Measurements from ENCODE around the gene KYNU.

KYNU gene

GRCh38 chr2:142983174-142983573 lies 105.7 kb downstream of the KYNU start:
- H3K4me2 ChIP-seq (ENCODE audit: insufficient read depth, low read length): no peak overlapping the region
- H3K27ac ChIP-seq (ENCODE audit: low read length): no peak overlapping the region
- ATAC-seq (ENCODE audit: insufficient read depth, low read depth) (no peak), DNase-seq (no peak)
- H3K36me3 ChIP-seq (ENCODE audit: insufficient read depth, low read length): no peaks in the 10 kb centered on the region
- no peaks in the 10 kb centered on the region for H4K20me1 ChIP-seq (ENCODE audit: insufficient read depth, low read length)
- H3K79me2 ChIP-seq (ENCODE audit: insufficient read depth, low read length): no peaks in the 10 kb centered on the region
- H3K9me3 ChIP-seq (ENCODE audit: insufficient read depth, low read length, severe bottlenecking): no peaks in the 10 kb centered on the region
- no peaks in the 10 kb centered on the region for H3K4me1 ChIP-seq (ENCODE audit: insufficient read depth, low read length)
- H2AFZ ChIP-seq (ENCODE audit: low read depth, low read length): no peak overlapping the region
- no peak overlapping the region for H3K4me3 ChIP-seq (ENCODE audit: low read depth in 1 of 2, low read length in 2 of 2)
- H3K27me3 ChIP-seq (ENCODE audit: insufficient read depth, low read length, poor library complexity): peaks cover 26% of the 10 kb centered on the region
- H3K9ac ChIP-seq (ENCODE audit: low read depth, low read length): no peak overlapping the region
- TF ChIP-seq EZH2 (IDR thresholded peaks at IDR 0.05; ENCODE audit: borderline replicate concordance, low read depth, low read length, severe bottlenecking): no peak
- no peak for TF ChIP-seq CTCF (IDR thresholded peaks at IDR 0.05; ENCODE audit: borderline replicate concordance, extremely low read depth, low read length, poor library complexity, severe bottlenecking)

DNA sequence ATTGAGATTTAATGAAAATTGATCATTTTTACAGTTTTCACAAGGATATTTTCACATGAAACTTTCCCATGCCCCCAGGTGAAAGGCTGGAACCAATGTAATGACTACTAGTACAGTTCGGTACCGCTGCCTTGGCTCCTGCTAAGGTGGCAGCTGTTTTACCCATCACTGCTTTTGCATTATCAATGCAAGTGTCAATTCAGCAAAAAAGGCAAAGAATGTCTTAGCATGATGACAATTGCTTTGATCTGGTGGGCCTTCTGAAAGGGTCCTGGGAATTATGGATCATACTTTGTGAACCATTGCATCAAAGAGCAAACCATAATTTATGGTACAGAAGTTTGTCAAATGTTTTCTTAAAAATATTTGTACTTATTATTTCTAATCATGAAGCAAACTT lies 107.2 kb downstream of the KYNU start:
- H3K9me3 ChIP-seq (ENCODE audit: insufficient read depth, low read length, severe bottlenecking): no peaks in the 10 kb centered on the region
- ATAC-seq (ENCODE audit: insufficient read depth, low read depth) (no peak), DNase-seq (no peak)
- H2AFZ ChIP-seq (ENCODE audit: low read depth, low read length): no peak overlapping the region
- no peak overlapping the region for H3K27ac ChIP-seq (ENCODE audit: low read length)
- no peak overlapping the region for H3K4me2 ChIP-seq (ENCODE audit: insufficient read depth, low read length)
- no peak overlapping the region for H3K4me3 ChIP-seq (ENCODE audit: low read depth in 1 of 2, low read length in 2 of 2)
- no peaks in the 10 kb centered on the region for H3K4me1 ChIP-seq (ENCODE audit: insufficient read depth, low read length)
- no peaks in the 10 kb centered on the region for H3K79me2 ChIP-seq (ENCODE audit: insufficient read depth, low read length)
- H3K9ac ChIP-seq (ENCODE audit: low read depth, low read length): no peak overlapping the region
- no peaks in the 10 kb centered on the region for H3K36me3 ChIP-seq (ENCODE audit: insufficient read depth, low read length)
- H4K20me1 ChIP-seq (ENCODE audit: insufficient read depth, low read length): no peaks in the 10 kb centered on the region
- H3K27me3 ChIP-seq (ENCODE audit: insufficient read depth, low read length, poor library complexity): peaks cover 26% of the 10 kb centered on the region
- TF ChIP-seq CTCF (IDR thresholded peaks at IDR 0.05; ENCODE audit: borderline replicate concordance, extremely low read depth, low read length, poor library complexity, severe bottlenecking) (no peak), EZH2 (IDR thresholded peaks at IDR 0.05; ENCODE audit: borderline replicate concordance, low read depth, low read length, severe bottlenecking) (no peak)

DNA sequence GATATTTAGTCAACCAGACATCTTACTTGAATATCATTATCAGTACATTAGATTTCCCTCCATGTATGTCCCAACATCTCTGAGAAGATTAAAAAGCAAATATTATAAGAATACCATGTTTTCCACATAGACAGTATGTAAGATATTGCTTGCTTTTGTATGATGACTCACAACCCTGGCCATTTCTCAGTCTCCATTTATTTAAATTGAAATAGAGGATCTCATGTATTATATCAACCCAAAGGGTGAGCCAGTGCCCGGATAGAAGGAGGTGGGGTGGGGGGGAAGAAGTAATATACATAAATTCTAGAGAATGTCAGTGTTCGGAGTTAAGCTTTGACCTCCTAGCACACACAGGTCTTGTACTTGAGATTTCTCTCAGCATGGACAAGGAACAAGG lies 109.6 kb downstream of the KYNU start:
- Histone ChIP-seq H3K9ac (ENCODE audit: low read depth, low read length) (no peak overlapping the region), H3K27me3 (ENCODE audit: insufficient read depth, low read length, poor library complexity) (peaks cover 26% of the 10 kb centered on the region), H3K27ac (ENCODE audit: low read length) (no peak overlapping the region), H3K4me1 (ENCODE audit: insufficient read depth, low read length) (no peaks in the 10 kb centered on the region), H3K79me2 (ENCODE audit: insufficient read depth, low read length) (no peaks in the 10 kb centered on the region), H3K9me3 (ENCODE audit: insufficient read depth, low read length, severe bottlenecking) (no peaks in the 10 kb centered on the region), H3K4me2 (ENCODE audit: insufficient read depth, low read length) (no peak overlapping the region), H2AFZ (ENCODE audit: low read depth, low read length) (no peak overlapping the region), H3K36me3 (ENCODE audit: insufficient read depth, low read length) (no peaks in the 10 kb centered on the region), H4K20me1 (ENCODE audit: insufficient read depth, low read length) (no peaks in the 10 kb centered on the region), H3K4me3 (ENCODE audit: low read depth in 1 of 2, low read length in 2 of 2) (no peak overlapping the region)
- DNase-seq (no peak), ATAC-seq (ENCODE audit: insufficient read depth, low read depth) (no peak)
- TF ChIP-seq EZH2 (IDR thresholded peaks at IDR 0.05; ENCODE audit: borderline replicate concordance, low read depth, low read length, severe bottlenecking): no peak
- no peak for TF ChIP-seq CTCF (IDR thresholded peaks at IDR 0.05; ENCODE audit: borderline replicate concordance, extremely low read depth, low read length, poor library complexity, severe bottlenecking)

Measured in DND-41 (cell line).